A673 (cell line): ENCODE results near the gene COBL. TPM values are rescaled to one million over a fixed set of nuclear protein-coding genes. Genes with fewer than 3 reads are reported as not detected.

ENCODE experiments used
- BruUV-seq: library from RNA; stranded (reverse); fragments of 400-500 nt; replicated peaks from 2 replicates; lab custom pipeline; 2021; lab: Mats Ljungman, UMichigan
- CTCF ChIA-PET: fragments of 300-600 bp; sonication (Branson Sonifier 250); formaldehyde crosslinking; loops from one replicate; lab custom pipeline; 2022; ENCODE audit warnings: antibody characterized with exemption; lab: Charles Lee
- POLR2A ChIA-PET: fragments of 300-600 bp; sonication (Branson Sonifier 250); formaldehyde crosslinking; loops from one replicate; lab custom pipeline; 2022; ENCODE audit warnings: antibody characterized with exemption; ENCODE audit not compliant: low non-redundant PET; lab: Charles Lee
- DNase-seq: peaks from one replicate; pipeline ENCODE4 v3.0.0-alpha.2; 2015; ENCODE audit warnings: low spot score
- H3K27ac ChIP-seq: fragments of 200-600 bp; sonication (generic); 2 replicates; pipeline ENCODE4 v1.5.1; 2016; ENCODE audit warnings: mixed run types, low read depth, mild to moderate bottlenecking, mixed read lengths, antibody characterized with exemption, low read length; ENCODE audit not compliant: poor library complexity, severe bottlenecking
- H3K27me3 ChIP-seq: fragments of 200-600 bp; sonication (generic); replicated peaks from 2 replicates; pipeline ENCODE4 v1.6.1; 2017; ENCODE audit warnings: mixed run types, low read depth, mild to moderate bottlenecking, mixed read lengths, antibody characterized with exemption, low read length; ENCODE audit not compliant: insufficient read depth, poor library complexity
- H3K36me3 ChIP-seq: fragments of 200-600 bp; sonication (generic); 2 replicates; pipeline ENCODE4 v1.6.1; 2016; ENCODE audit warnings: mixed run types, mild to moderate bottlenecking, mixed read lengths, antibody characterized with exemption, low read length; ENCODE audit not compliant: insufficient read depth, poor library complexity, severe bottlenecking
- H3K4me1 ChIP-seq: fragments of 200-600 bp; sonication (generic); 2 replicates; pipeline ENCODE4 v1.6.1; 2017; ENCODE audit warnings: mixed run types, mild to moderate bottlenecking, mixed read lengths, antibody characterized with exemption, low read length; ENCODE audit not compliant: insufficient read depth, poor library complexity, severe bottlenecking
- H3K4me3 ChIP-seq: fragments of 200-600 bp; sonication (generic); 2 replicates; pipeline ENCODE4 v1.5.1; 2016; ENCODE audit warnings: low read depth, mixed run types, mild to moderate bottlenecking, mixed read lengths, low read length; ENCODE audit not compliant: poor library complexity, severe bottlenecking
- H3K9me3 ChIP-seq: fragments of 200-600 bp; sonication (generic); 2 replicates; pipeline ENCODE4 v1.6.1; 2016; ENCODE audit warnings: mixed run types, low read depth, mild to moderate bottlenecking, mixed read lengths, antibody characterized with exemption, low read length; ENCODE audit not compliant: poor library complexity, severe bottlenecking
- CTCF ChIP-seq: fragments of 300-800, 200-600 bp; sonication (generic); conservative IDR thresholded peaks from 2 replicates; pipeline ENCODE4 v1.5.1; 2017; ENCODE audit warnings: low read depth, mild to moderate bottlenecking, antibody characterized with exemption, low read length, moderate library complexity, mixed read lengths
- EZH2 ChIP-seq: fragments of 200-600 bp; sonication (generic); IDR thresholded peaks from 2 replicates; pipeline ENCODE4 v1.6.1; 2017; ENCODE audit warnings: borderline replicate concordance, low read depth, mild to moderate bottlenecking, mixed read lengths, antibody characterized with exemption, low read length; ENCODE audit not compliant: poor library complexity, severe bottlenecking
- intact Hi-C: fragments of 100-400 bp; cut with micrococcal nuclease; formaldehyde crosslinking; loops from one replicate; pipeline ENCODE4 v1.10.0; 2022; ENCODE audit not compliant: unreplicated experiment
- total RNA-seq: library from RNA; stranded (reverse); gene quantifications from 2 replicates; pipeline ENCODE4 v1.2.3, GENCODE V29; 2021

Gene COBL
- total RNA-seq, 1 experiment from 2014 or later = not detected

- H3K4me3 ChIP-seq = no peak overlapping the region
- no peak overlapping the region for H3K27ac ChIP-seq
- H3K27me3 ChIP-seq = no peaks in the 10 kb centered on the region
- no peaks in the 10 kb centered on the region for H3K4me1 ChIP-seq
- DNase-seq = no peak
- BruUV-seq = no TSS peak
- no peaks in the 10 kb centered on the region for H3K36me3 ChIP-seq
- intact Hi-C loops = no loop called here
- TF ChIP-seq CTCF = no peak
- TF ChIP-seq EZH2 = no peak
- peaks cover 4% of the 10 kb centered on the region for H3K9me3 ChIP-seq
- POLR2A ChIA-PET = no interaction called here
- CTCF ChIA-PET = no interaction called here
These were observed 237.1 kb downstream of the COBL start for GRCh38 chr7:51079494-51079893.

GRCh38 chr7:51078653-51079052 is 238.0 kb downstream of the COBL start:
- TF ChIP-seq CTCF (no peak), EZH2 (no peak)
- BruUV-seq = no TSS peak
- ChIA-PET CTCF (no interaction called here), POLR2A (no interaction called here)
- Histone ChIP-seq H3K27ac (no peak overlapping the region), H3K36me3 (no peaks in the 10 kb centered on the region), H3K4me3 (no peak overlapping the region), H3K9me3 (peaks cover 4% of the 10 kb centered on the region), H3K27me3 (no peaks in the 10 kb centered on the region), H3K4me1 (no peaks in the 10 kb centered on the region)
- intact Hi-C loops = no loop called here
- no peak for DNase-seq

DNA sequence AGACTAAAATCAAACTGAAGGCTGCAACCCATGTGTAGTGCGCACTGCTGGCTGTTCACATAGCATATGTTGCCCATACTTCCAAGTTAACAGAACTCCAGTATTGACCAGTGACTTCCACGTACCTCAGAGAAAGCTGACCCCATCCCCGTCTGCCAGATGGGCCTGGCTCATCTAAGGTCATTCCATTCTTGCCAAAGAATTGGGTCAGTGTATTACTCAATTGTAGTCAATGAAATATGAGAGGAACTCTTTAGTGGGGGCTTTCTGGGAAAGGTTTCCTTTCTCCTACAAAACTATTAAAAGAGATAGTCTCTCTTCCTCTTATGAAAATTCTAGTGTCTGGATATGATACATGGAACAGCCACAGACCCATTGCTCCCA is 238.6 kb downstream of the COBL start:
- no peak for DNase-seq
- CTCF ChIA-PET = no interaction called here
- BruUV-seq = no TSS peak

More for the DNA sequence above, 238.6 kb downstream of the COBL start:
- Histone ChIP-seq H3K36me3 (no peaks in the 10 kb centered on the region), H3K4me1 (no peaks in the 10 kb centered on the region), H3K9me3 (peaks cover 4% of the 10 kb centered on the region), H3K27me3 (no peaks in the 10 kb centered on the region), H3K4me3 (no peak overlapping the region), H3K27ac (no peak overlapping the region)
- intact Hi-C loops = no loop called here
- TF ChIP-seq CTCF = no peak
- TF ChIP-seq EZH2 = no peak
- POLR2A ChIA-PET = no interaction called here
